ENCODE results near the gene NTRK1.

NTRK1 gene

GRCh38 chr1:156880473-156880872 is 19.8 kb downstream of the NTRK1 start:
- no peak for DNase-seq (ENCODE audit: low read depth, low spot score)

GRCh38 chr1:156881101-156881500 is 20.4 kb downstream of the NTRK1 start:
- no peak for DNase-seq (ENCODE audit: low read depth, low spot score)

GRCh38 chr1:156881663-156882062 is 21.0 kb downstream of the NTRK1 start:
- DNase-seq (ENCODE audit: low read depth, low spot score) = no peak

GRCh38 chr1:156882543-156882942 is 21.9 kb downstream of the NTRK1 start:
- no peak for DNase-seq (ENCODE audit: low read depth, low spot score)

GRCh38 chr1:156883919-156884318 is 23.3 kb downstream of the NTRK1 start:
- no peak for DNase-seq (ENCODE audit: low read depth, low spot score)

- DNase-seq (ENCODE audit: low read depth, low spot score) = no peak
Observed at GRCh38 chr1:156884560-156885184, 24.0 kb downstream of the NTRK1 start.

GRCh38 chr1:156885314-156885713 is 24.6 kb downstream of the NTRK1 start:
- no peak for DNase-seq (ENCODE audit: low read depth, low spot score)

- no peak for DNase-seq (ENCODE audit: low read depth, low spot score)
Observed at GRCh38 chr1:156885880-156886355, 25.3 kb downstream of the NTRK1 start.

- DNase-seq (ENCODE audit: low read depth, low spot score) = no peak
Observed at GRCh38 chr1:156886583-156887281, 26.1 kb downstream of the NTRK1 start.

GRCh38 chr1:156887317-156887716 is 26.7 kb downstream of the NTRK1 start:
- DNase-seq (ENCODE audit: low read depth, low spot score) = no peak

GRCh38 chr1:156887734-156888133 is 27.1 kb downstream of the NTRK1 start:
- DNase-seq (ENCODE audit: low read depth, low spot score) = no peak

GRCh38 chr1:156889802-156890580 is 29.3 kb downstream of the NTRK1 start:
- DNase-seq (ENCODE audit: low read depth, low spot score) = no peak

- peak; percentile 62 for DNase-seq (ENCODE audit: low read depth, low spot score)
Observed at GRCh38 chr1:156892190-156893047, 31.8 kb downstream of the NTRK1 start.

GRCh38 chr1:156893048-156893953 is 32.6 kb downstream of the NTRK1 start, which contains the start of gene PEAR1:
Gene PEAR1, plus strand, starts transcription at chr1:156893718. Its CDS starts 10,209 bp downstream, at chr1:156903927.
- no peak for DNase-seq (ENCODE audit: low read depth, low spot score)

GRCh38 chr1:156894001-156894400 is 33.3 kb downstream of the NTRK1 start:
- DNase-seq (ENCODE audit: low read depth, low spot score) = no peak

GRCh38 chr1:156894711-156895454 is 34.2 kb downstream of the NTRK1 start:
- DNase-seq (ENCODE audit: low read depth, low spot score) = no peak

- DNase-seq (ENCODE audit: low read depth, low spot score) = no peak
Observed at GRCh38 chr1:156895455-156895812, 34.8 kb downstream of the NTRK1 start.

- DNase-seq (ENCODE audit: low read depth, low spot score) = no peak
Observed at GRCh38 chr1:156895927-156896326, 35.3 kb downstream of the NTRK1 start.

- DNase-seq (ENCODE audit: low read depth, low spot score) = no peak
Observed at GRCh38 chr1:156896490-156897033, 35.9 kb downstream of the NTRK1 start.
